Adrenal gland (tissue), 12 donors: ENCODE data around the gene TBC1D1. TPM values are rescaled to one million over a fixed set of nuclear protein-coding genes. Genes with fewer than 3 reads are reported as not detected.
A peak's percentile ranks its signal among the peaks of the same experiment; 100 is the strongest.

ENCODE experiments used
- DNase-seq, 7 donors: peaks; one replicate each; pipeline ENCODE4 v3.0.0-alpha.2; 2019 to 2020
- H3K27ac ChIP-seq, 5 donors: fragments of 200-600 bp; sonication (generic) in 4 of 5; 1 replicate in 3 of 5; 2 replicates in 2 of 5; pipeline versions ENCODE4 v1.5.1 to v1.8.0; 2016 to 2020; ENCODE audit warnings: mild to moderate bottlenecking in 1 of 5
- H3K27me3 ChIP-seq: fragments of 200-600 bp; 2 replicates; pipeline ENCODE4 v1.8.0; 2021
- H3K36me3 ChIP-seq, 2 donors: fragments of 200-600 bp; replicated peaks in 1 of 2; 1 replicate in 1 of 2; 2 replicates in 1 of 2; pipeline versions ENCODE4 v1.5.1 to v1.8.0; 2018 to 2022
- H3K4me1 ChIP-seq, 2 donors: fragments of 200-600 bp; replicated peaks in 1 of 2; 1 replicate in 1 of 2; 2 replicates in 1 of 2; pipeline versions ENCODE4 v1.5.1 to v1.8.0; 2018 to 2021
- H3K4me3 ChIP-seq, 4 donors: fragments of 200-600 bp; sonication (generic) in 3 of 4; one replicate each; pipeline ENCODE4 v1.5.1; 2016 to 2018
- H3K9me3 ChIP-seq, 3 donors: fragments of 200-600 bp; sonication (generic) in 1 of 3; replicated peaks in 1 of 3; 1 replicate in 2 of 3; 2 replicates in 1 of 3; pipeline versions ENCODE4 v1.5.1 to v1.8.0; 2016 to 2021
- CTCF ChIP-seq, 6 experiments: fragments of 450-650 bp in 4 of 6; fragments of 200-600 bp in 2 of 6; sonication (generic) in 1 of 6; IDR thresholded peaks; 1 replicate in 5 of 6; 2 replicates in 1 of 6; pipeline versions ENCODE4 v1.5.1 to v1.8.0; 2016 to 2021; ENCODE audit warnings: antibody characterized with exemption in 6 of 6, mild to moderate bottlenecking in 2 of 6, moderate library complexity in 1 of 6
- POLR2A ChIP-seq, 2 donors: fragments of 450-650 bp; IDR thresholded peaks; one replicate each; pipeline ENCODE4 v1.6.1; 2017; ENCODE audit warnings: antibody characterized with exemption in 2 of 2, mild to moderate bottlenecking in 2 of 2, moderate library complexity in 1 of 2
- WGBS, 4 donors: extraction: QIAGEN DNeasy Blood & Tissue Kit in 2 of 4; methylation state at CpG; one replicate each; pipeline versions ENCODE4 v1.1.5 to v1.1.7; 2013 to 2017; 5-methylcytosine and 5-hydroxymethylcytosine counted together
- intact Hi-C, 2 donors: fragments of 100-400 bp; cut with DNase I; formaldehyde crosslinking; loops; one replicate each; pipeline versions ENCODE4 v1.14.1 to v1.15.0; 2022 to 2023
- polyA plus RNA-seq, 3 donors: library from polyadenylated mRNA; stranded (reverse); fragments of 200-250 nt in 2 of 3; fragments of 350-450 nt in 1 of 3; fragmentation: Illumina TruSeq in 1 of 3; extraction: RNeasy Lipid Tissue Mini Kit (QIAGEN cat#74804) in 1 of 3; gene quantifications; one replicate each; pipeline ENCODE4 v1.2.3, GENCODE V29; 2013 to 2014
- total RNA-seq, 9 donors: library from RNA; depleted of rRNA in 4 of 9; stranded (reverse); fragments of >200 nt in 4 of 9; fragments of 120-200 nt in 1 of 9; fragmentation: NEBNext Ultra II Directional in 1 of 9; extraction: Animal tissue kit (Norgen Biotek cat#: 25700) in 1 of 9; gene quantifications; one replicate each; pipeline versions ENCODE4 v1.1.0 to v1.2.4, GENCODE V29; 2013 to 2023
- donor health status: healthy with polysubstance abuse.
- donor health status: Bipolar disorder and iron deficiency.
- donor health status: DM: yes; HTN: yes; CAD: no.
- donor health status: DM: no; HTN: no; CAD: no.
- donor health status: DM: no; HTN: no; CAD: no.
- donor health status: DM: yes; HTN: yes; CAD: no.

The TBC1D1 gene
- total and polyA plus RNA-seq, 12 donors, result 16.3 to 77.3 (median 25.7) TPM

- peak in 1 of 7 donors; percentile 45 for DNase-seq
- Histone ChIP-seq H3K4me3 (no peak overlapping the region), H3K4me1 (peaks cover 8 to 16% of the 10 kb centered on the region in 2 donors), H3K9me3 (no peaks in the 10 kb centered on the region), H3K36me3 (no peaks in the 10 kb centered on the region), H3K27me3 (no peaks in the 10 kb centered on the region), H3K27ac (peak overlapping the region in 4 of 5 donors; percentile 5 to 66 (median 46))
- intact Hi-C loops, result loop anchor here in 1 of 2 donors (10.0 kb wide), 1 partner anchor 239 kb away; no protein-coding TSS in a partner anchor
- TF ChIP-seq POLR2A (IDR thresholded peaks at IDR 0.05), result no peak
- no peak for TF ChIP-seq CTCF (IDR thresholded peaks at IDR 0.05)
- 48 to 54% (median 52%) methylated on average over 6 of the region's 6 CpGs for WGBS, 4 donors
Observed at GRCh38 chr4:38075370-38076152, 184.7 kb downstream of the TBC1D1 start.

- Histone ChIP-seq H3K4me3 (no peak overlapping the region), H3K27ac (peak overlapping the region in 3 of 5 donors; percentile 9 to 66 (median 23)), H3K4me1 (peaks cover 8 to 22% of the 10 kb centered on the region in 2 donors), H3K27me3 (no peaks in the 10 kb centered on the region), H3K36me3 (no peaks in the 10 kb centered on the region), H3K9me3 (no peaks in the 10 kb centered on the region)
- DNase-seq, result no peak
- intact Hi-C loops, result loop anchor here in 1 of 2 donors (10.0 kb wide), 1 partner anchor 239 kb away; no protein-coding TSS in a partner anchor
- TF ChIP-seq CTCF (IDR thresholded peaks at IDR 0.05) (no peak), POLR2A (IDR thresholded peaks at IDR 0.05) (no peak)
- WGBS, 4 donors, result 84 to 87% (median 86%) methylated on average over 6 of the region's 6 CpGs
Observed at GRCh38 chr4:38076153-38076669, 185.3 kb downstream of the TBC1D1 start.

- peaks cover 8 to 30% of the 10 kb centered on the region in 2 donors for H3K4me1 ChIP-seq
- intact Hi-C loops, result loop anchor here in 1 of 2 donors (10.0 kb wide), 1 partner anchor 237 kb away; no protein-coding TSS in a partner anchor
- H3K27me3 ChIP-seq, result no peaks in the 10 kb centered on the region
- 82 to 85% (median 83%) methylated on average over 12 of the region's 12 CpGs for WGBS, 4 donors
- H3K36me3 ChIP-seq, result no peaks in the 10 kb centered on the region
- no peak for DNase-seq
- H3K4me3 ChIP-seq, result no peak overlapping the region
- H3K27ac ChIP-seq, result peak overlapping the region in 2 of 5 donors; percentile 48 to 51
- no peak for TF ChIP-seq CTCF (IDR thresholded peaks at IDR 0.05)
- TF ChIP-seq POLR2A (IDR thresholded peaks at IDR 0.05), result no peak
- H3K9me3 ChIP-seq, result no peaks in the 10 kb centered on the region
Observed at GRCh38 chr4:38077791-38078489, 187.1 kb downstream of the TBC1D1 start.
